ENCODE data around the gene DCP1A. TPM values are rescaled to one million over a fixed set of nuclear protein-coding genes. Genes with fewer than 3 reads are reported as not detected.
"Not testable (repeated sequence)": the region's sequence is repeated elsewhere in the genome, so short reads cannot be mapped to it uniquely, and the experiment has no call there.

The DCP1A gene
- 13.7 and 14.3 TPM in 2 replicates for total RNA-seq

GRCh38 chr3:53347261-53348064, at the start of gene DCP1A:
DCP1A (minus strand) TSS chr3:53347543; CDS start chr3:53347517, 26 bp downstream.
- DNase-seq (ENCODE audit: low read depth, low spot score), result peak; percentile 93

- DNase-seq (ENCODE audit: low read depth, low spot score), result no peak
Observed at GRCh38 chr3:53384465-53385423, 37.4 kb upstream of the DCP1A start.

GRCh38 chr3:53382106-53382505, 34.8 kb upstream of the DCP1A start:
- DNase-seq (ENCODE audit: low read depth, low spot score), result no peak

GRCh38 chr3:53380306-53380705, 33.0 kb upstream of the DCP1A start:
- DNase-seq (ENCODE audit: low read depth, low spot score), result no peak

- no peak for DNase-seq (ENCODE audit: low read depth, low spot score)
Observed at GRCh38 chr3:53379898-53380297, 32.6 kb upstream of the DCP1A start.

- no peak for DNase-seq (ENCODE audit: low read depth, low spot score)
Observed at GRCh38 chr3:53377794-53378193, 30.5 kb upstream of the DCP1A start.

- no peak for DNase-seq (ENCODE audit: low read depth, low spot score)
Observed at GRCh38 chr3:53376679-53377078, 29.3 kb upstream of the DCP1A start.

- DNase-seq (ENCODE audit: low read depth, low spot score), result peak; percentile 15
Observed at GRCh38 chr3:53375019-53375418, 27.7 kb upstream of the DCP1A start.

- not testable (repeated sequence) for DNase-seq (ENCODE audit: low read depth, low spot score)
Observed at GRCh38 chr3:53370719-53371118, 23.4 kb upstream of the DCP1A start.

- DNase-seq (ENCODE audit: low read depth, low spot score), result no peak
Observed at GRCh38 chr3:53361852-53362251, 14.5 kb upstream of the DCP1A start.

GRCh38 chr3:53357458-53357857, 10.1 kb upstream of the DCP1A start:
- no peak for DNase-seq (ENCODE audit: low read depth, low spot score)

GRCh38 chr3:53354945-53355498, 7.7 kb upstream of the DCP1A start:
- DNase-seq (ENCODE audit: low read depth, low spot score), result peak; percentile 55

GRCh38 chr3:53353202-53353601, 5.9 kb upstream of the DCP1A start:
- DNase-seq (ENCODE audit: low read depth, low spot score), result no peak

GRCh38 chr3:53350652-53351051, 3.3 kb upstream of the DCP1A start:
- peak; percentile 69 for DNase-seq (ENCODE audit: low read depth, low spot score)

GRCh38 chr3:53348118-53348517, 775 bp upstream of the DCP1A start:
- DNase-seq (ENCODE audit: low read depth, low spot score), result not testable (repeated sequence)

- DNase-seq (ENCODE audit: low read depth, low spot score), result no peak
Observed at GRCh38 chr3:53346922-53347260, 452 bp downstream of the DCP1A start.

- no peak for DNase-seq (ENCODE audit: low read depth, low spot score)
Observed at GRCh38 chr3:53346514-53346913, 829 bp downstream of the DCP1A start.

- DNase-seq (ENCODE audit: low read depth, low spot score), result no peak
Observed at GRCh38 chr3:53342353-53342752, 5.0 kb downstream of the DCP1A start.

GRCh38 chr3:53337167-53337940, 10.0 kb downstream of the DCP1A start:
- no peak for DNase-seq (ENCODE audit: low read depth, low spot score)

- DNase-seq (ENCODE audit: low read depth, low spot score), result no peak
Observed at GRCh38 chr3:53334742-53335141, 12.6 kb downstream of the DCP1A start.

GRCh38 chr3:53331871-53332270, 15.5 kb downstream of the DCP1A start:
- DNase-seq (ENCODE audit: low read depth, low spot score), result no peak

All from pulmonary artery endothelial cell (primary cell).